KOPT-K1 (cell line): Measurements from ENCODE around the gene VCAM1.

Source experiments
- H3K27ac ChIP-seq: fragments of 200-600 bp; sonication (generic); 2 replicates; pipeline ENCODE4 v1.5.1; 2016; ENCODE audit warnings: antibody characterized with exemption, mild to moderate bottlenecking, low read depth, low read length; ENCODE audit not compliant: poor library complexity, severe bottlenecking
- H3K36me3 ChIP-seq: fragments of 200-600 bp; sonication (generic); 2 replicates; pipeline ENCODE4 v1.5.1; 2017; ENCODE audit warnings: antibody characterized with exemption, mild to moderate bottlenecking, low read length, moderate library complexity; ENCODE audit not compliant: insufficient read depth
- H3K9me3 ChIP-seq: fragments of 200-600 bp; sonication (generic); 2 replicates; pipeline ENCODE4 v1.5.1; 2017; ENCODE audit warnings: antibody characterized with exemption, low read length, mild to moderate bottlenecking; ENCODE audit not compliant: insufficient read depth, poor library complexity, severe bottlenecking

VCAM1 gene

DNA sequence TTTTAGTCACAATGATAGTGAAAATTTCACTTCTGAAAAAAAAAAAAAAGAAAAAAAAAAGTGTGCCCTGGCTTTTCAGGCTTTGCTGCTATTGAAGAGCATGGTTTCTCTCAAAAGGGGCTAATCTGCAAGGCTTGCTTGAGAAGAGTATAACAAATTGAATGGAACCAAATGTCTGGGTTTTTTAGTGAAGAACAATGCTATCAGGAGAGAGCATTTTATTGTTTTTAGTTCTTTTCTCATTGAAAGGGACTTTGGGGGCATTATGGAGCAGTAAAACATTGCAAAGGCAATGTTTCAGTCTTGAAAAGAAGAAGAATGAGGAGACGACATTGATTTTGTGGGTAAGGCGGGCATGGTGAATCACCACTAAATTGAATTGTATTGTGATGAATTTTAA, 28.2 kb downstream of the VCAM1 start:
- no peaks in the 10 kb centered on the region for H3K9me3 ChIP-seq
- no peak overlapping the region for H3K27ac ChIP-seq
- no peaks in the 10 kb centered on the region for H3K36me3 ChIP-seq

DNA sequence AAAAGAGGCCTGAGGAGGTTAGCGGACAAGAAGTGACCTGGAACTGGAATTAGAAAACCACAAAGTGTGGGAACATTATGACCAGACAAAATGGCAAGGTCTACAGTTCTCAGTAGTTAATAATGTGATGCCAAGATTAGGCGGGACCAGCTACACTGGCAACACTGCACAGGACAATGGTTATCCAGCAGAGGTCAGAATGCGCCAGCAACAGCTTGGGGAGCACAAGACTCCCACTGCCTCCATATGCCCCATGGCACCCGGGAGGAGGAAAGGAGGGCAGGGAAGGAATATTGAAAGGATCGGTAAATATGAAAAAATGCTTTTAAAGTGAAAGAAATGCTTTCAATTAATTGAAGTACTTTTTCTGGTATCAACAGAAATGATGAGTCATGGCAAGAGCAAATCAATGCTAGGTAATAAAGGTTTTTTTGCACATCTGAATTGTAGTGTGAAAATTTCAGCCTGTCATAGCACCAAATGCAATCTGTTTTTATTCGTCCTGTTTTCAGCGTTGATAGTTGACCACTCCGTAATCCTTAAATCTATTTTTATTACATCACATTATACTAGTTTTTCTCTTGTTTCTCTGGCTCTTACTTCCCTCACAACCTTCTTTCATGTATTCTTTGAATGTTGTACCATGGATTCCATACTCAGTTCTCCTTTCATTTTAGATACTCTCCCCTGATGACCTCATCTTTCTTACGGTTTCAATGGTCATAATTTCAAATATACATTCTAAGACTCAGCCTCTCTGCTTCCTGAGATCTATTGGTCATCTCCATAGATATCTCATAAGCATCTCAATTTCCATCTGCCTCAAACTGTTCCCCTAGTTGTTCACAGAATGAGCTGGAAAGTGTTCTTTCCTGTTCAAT, 30.7 kb downstream of the VCAM1 start:
- no peaks in the 10 kb centered on the region for H3K36me3 ChIP-seq
- no peaks in the 10 kb centered on the region for H3K9me3 ChIP-seq
- H3K27ac ChIP-seq: no peak overlapping the region

DNA sequence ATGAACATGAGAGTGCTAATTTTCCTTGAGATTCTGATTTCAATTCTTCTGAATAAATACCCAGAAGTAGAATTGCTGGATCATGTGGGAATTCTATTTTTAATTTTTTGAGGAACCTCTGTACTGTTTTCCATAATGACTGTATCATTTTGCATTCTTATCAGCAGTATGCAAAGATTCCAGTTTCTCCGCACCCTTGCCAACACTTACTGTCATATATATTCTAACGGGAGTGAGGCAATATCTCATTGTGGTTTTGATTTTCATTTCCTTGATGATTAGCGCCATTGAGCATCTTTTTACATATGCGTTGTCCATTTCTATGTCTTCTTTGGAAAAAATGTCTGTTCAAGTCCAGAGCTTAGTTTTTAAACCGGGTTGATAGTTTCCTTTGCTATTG, 33.2 kb downstream of the VCAM1 start:
- Histone ChIP-seq H3K9me3 (no peaks in the 10 kb centered on the region), H3K36me3 (no peaks in the 10 kb centered on the region), H3K27ac (no peak overlapping the region)

DNA sequence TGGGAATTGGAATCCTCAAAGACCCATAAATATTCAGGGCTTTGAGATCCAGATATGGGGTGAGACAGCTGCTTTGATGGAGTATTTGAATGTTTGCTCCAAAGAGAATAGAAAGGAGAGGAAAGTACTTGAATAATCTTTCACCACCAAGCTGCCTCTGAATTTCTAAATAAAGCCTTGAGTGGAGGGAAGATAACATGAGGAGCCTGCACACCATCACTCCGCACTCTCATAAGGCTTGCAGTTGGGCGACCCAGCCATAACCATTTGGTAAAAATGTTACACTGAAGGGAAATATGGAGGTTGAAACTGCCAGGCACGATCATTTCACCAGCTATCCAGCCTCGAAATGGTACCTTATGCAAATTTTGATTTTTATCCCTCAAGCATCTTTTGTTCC, 38.4 kb downstream of the VCAM1 start:
- no peak overlapping the region for H3K27ac ChIP-seq
- H3K36me3 ChIP-seq: no peaks in the 10 kb centered on the region
- H3K9me3 ChIP-seq: no peaks in the 10 kb centered on the region

DNA sequence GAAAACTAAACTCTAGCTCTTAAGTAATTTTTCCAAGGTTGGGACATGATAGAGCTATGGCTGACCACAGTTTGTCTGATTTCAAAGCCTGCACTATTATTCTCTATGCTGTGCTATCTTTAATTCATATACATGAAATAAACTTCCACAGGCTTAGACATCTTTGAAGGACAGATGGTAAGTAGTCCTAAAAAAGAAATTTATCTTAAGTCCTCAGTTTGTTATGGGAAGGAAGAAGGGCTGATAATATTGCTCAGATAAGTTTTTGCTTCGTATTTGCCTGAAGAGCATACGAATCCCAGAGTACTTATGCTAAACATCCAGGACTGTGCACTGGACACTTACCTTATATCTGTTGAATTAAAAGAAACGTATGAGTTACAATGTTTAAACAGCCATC, 39.6 kb downstream of the VCAM1 start:
- no peaks in the 10 kb centered on the region for H3K36me3 ChIP-seq
- no peak overlapping the region for H3K27ac ChIP-seq
- H3K9me3 ChIP-seq: no peaks in the 10 kb centered on the region

DNA sequence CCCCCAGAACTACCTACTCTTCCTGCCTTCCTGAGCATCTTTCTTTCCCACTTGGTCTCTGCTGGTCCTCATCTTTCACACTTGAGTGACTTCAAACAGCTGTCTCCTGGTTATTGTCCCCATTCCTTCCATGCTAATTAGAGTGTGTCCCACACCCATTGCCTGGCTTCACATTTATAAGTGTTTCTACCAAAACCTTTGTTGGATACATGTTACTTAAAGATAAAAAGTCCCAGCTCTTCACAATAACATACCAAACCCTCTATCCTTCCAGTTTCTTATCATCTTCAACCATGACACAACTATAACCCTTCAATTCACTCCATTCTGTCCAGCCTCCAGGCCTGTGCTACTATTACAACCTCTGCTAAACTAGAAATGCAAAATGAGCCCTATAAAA, 41.0 kb downstream of the VCAM1 start:
- no peaks in the 10 kb centered on the region for H3K9me3 ChIP-seq
- no peaks in the 10 kb centered on the region for H3K36me3 ChIP-seq
- no peak overlapping the region for H3K27ac ChIP-seq

DNA sequence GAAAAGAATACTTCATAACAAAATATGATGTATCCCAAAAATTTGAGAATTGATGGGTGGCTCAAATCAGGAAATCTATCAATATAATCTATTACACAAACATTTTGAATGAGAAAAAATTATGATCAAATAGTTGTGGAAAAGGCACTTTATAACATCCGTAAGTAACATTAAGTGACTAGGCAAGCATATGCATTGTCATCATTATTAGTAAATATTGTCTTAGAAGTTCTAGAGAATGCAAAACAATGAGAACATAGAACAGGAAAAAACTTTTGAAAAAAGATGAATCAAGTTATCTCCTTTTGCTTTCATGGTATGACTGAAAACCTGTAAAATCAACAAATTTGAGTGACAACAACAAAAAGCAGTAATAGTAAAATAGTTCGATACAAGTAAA, 42.9 kb downstream of the VCAM1 start:
- H3K27ac ChIP-seq: no peak overlapping the region
- H3K9me3 ChIP-seq: no peaks in the 10 kb centered on the region
- H3K36me3 ChIP-seq: no peaks in the 10 kb centered on the region

DNA sequence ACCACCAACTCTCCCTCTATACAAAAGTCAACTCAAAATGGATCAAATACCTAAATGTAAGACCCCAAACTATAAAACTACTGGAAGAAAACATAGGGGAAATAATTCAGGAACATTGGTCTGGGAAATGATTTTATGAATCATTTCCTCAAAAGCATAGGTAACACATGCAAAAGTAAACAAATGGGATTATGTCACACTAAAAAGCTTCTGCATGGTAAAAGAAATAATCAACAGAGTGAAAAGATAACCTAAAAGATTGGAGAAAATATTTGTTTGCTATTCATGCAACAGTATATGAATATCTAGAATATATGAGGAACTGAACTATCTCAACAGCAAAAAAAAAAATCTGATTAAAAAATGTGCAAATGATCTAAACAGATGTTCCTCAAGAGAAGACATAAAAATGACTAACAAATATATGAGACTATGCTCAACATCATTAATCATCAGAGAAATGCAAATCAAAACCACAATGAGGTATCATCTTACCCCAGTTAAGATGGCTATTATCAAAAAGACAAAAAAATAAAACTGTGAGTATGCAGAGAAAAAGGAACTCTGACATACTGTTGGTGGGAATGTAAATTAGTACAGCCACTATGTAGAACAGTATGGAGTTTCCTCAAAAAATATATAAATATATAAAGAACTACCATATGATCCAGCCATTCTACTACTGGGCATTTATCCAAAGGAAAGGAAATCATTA, 47.8 kb downstream of the VCAM1 start:
- no peaks in the 10 kb centered on the region for H3K9me3 ChIP-seq
- no peak overlapping the region for H3K27ac ChIP-seq
- H3K36me3 ChIP-seq: no peaks in the 10 kb centered on the region

DNA sequence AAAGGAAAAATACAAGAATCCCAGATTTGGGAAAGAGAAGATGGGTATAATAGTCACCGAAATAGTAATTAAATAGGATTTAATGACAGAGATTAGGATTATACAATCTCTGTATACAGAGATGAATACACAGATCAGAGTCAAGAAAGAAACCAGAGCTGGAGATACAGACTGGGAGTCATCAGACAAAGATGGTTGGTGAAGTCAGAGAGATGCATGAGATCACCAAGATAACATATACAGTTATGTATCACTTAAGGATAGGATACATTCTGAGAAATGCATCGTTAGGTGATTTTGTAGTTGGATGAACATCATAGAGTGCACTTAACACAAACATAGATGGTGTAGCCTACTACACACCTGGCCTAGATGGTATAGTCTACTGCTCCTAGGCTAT, 49.8 kb downstream of the VCAM1 start:
- H3K36me3 ChIP-seq: no peaks in the 10 kb centered on the region
- no peaks in the 10 kb centered on the region for H3K9me3 ChIP-seq
- H3K27ac ChIP-seq: no peak overlapping the region

DNA sequence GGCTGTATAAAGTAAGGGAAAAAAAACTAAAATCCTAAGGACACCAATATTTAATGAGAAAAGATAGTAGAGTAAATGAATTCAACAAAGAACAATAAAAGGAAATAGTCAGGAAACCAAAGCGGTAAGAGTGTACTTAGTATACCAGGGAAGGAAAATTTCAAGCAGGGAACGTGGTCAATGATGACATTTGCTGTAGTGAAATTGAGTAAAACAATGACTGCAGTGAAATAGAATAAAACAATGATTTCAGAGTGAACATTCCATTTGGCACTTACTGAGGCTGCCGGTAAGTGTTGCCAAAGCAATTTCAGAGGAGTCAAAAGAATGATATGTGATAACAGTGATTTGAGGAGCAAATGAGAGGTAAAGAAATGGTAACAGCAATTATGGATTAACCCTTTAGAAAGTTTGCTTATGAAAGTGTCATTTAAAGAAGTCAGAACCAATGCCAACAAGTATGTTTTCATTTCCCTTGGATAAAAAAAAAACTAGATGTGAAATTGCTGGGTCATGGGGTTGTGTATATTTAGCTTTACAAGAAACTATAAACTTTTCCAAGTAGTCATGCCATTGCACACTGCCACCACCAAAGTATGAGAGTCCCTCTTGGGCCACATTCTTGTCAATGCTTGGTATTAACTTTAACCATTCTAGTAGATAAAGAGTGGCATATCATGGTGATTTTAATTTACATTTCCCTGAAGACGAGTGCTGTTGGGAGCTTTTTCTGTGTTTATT, 50.5 kb downstream of the VCAM1 start:
- Histone ChIP-seq H3K36me3 (no peaks in the 10 kb centered on the region), H3K9me3 (no peaks in the 10 kb centered on the region), H3K27ac (no peak overlapping the region)

DNA sequence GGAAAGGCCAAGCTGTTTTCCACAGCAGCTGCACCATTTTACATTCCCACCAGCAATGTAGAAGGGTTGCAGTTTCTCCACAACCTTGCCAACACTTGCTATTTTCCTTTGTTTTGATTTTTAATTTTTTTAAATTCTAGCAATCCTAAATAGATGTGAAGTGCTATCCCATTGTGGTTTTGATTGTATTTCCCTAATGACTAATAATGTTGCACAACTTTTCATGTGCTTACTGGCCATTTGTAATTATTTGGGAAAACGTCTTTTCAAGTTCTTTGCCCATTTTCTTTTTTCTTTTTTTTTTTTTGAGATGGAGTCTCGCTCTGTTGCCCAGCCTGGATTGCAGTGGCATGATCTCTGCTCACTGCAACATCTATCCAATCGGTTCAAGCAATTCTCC, 53.9 kb downstream of the VCAM1 start:
- no peak overlapping the region for H3K27ac ChIP-seq
- H3K36me3 ChIP-seq: no peaks in the 10 kb centered on the region
- H3K9me3 ChIP-seq: no peaks in the 10 kb centered on the region

DNA sequence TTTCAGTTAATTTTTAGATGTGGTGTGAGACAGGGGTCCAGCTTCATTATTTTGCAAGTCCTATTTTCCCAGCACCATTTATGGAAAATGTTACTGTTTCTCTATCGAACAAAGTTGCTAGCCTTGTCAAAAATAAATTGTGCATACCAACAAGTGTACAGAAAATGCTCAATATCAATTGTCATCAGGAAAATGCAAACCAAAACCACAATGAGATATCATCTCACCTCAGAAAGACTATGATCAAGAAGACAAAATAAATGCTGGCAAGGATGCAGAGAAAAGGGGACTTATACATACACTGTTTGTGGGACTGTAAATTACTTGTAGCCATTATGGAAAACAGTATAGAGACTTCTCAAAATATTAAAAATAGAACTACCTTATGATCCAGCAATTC, 54.8 kb downstream of the VCAM1 start:
- Histone ChIP-seq H3K36me3 (no peaks in the 10 kb centered on the region), H3K9me3 (no peaks in the 10 kb centered on the region), H3K27ac (no peak overlapping the region)

DNA sequence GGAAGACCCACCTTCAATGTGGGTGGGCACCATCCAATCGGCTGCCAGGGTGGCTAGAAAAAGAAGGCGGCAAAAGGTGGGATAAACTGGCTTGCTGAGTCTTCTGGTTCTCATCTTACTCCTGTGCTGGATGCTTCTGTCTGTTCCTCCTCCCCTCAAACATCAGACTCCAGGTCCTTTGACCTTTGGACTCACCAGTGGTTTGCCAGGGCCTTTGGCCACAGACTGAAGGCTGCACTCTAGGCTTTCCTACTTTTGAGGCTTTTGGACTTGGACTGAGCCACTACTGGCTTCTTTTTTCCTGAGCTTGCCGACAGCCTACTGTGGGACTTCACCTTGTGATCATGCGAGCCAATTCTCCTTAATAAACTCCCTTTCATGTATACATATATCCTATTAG, 55.9 kb downstream of the VCAM1 start:
- Histone ChIP-seq H3K9me3 (no peaks in the 10 kb centered on the region), H3K36me3 (no peaks in the 10 kb centered on the region), H3K27ac (no peak overlapping the region)

DNA sequence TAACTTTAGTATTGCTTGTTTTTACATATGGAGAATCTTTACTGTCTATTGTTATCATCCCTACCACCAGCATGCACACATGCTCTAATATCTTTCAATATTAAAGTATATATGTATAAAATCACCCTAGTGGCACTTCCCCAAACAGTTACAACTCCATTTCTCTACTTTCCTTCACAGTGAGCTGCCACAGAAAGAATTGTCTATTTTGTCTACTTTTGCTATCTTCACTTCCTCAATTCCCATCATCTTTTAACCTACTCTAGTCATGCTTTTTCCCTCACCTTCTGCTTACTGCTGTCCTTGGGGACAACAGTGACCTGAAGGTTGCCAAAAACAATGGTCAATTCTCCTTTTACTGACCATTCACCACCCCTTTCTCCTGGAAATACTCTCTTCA, 59.2 kb downstream of the VCAM1 start:
- H3K36me3 ChIP-seq: no peaks in the 10 kb centered on the region
- no peak overlapping the region for H3K27ac ChIP-seq
- peaks cover 13% of the 10 kb centered on the region for H3K9me3 ChIP-seq

DNA sequence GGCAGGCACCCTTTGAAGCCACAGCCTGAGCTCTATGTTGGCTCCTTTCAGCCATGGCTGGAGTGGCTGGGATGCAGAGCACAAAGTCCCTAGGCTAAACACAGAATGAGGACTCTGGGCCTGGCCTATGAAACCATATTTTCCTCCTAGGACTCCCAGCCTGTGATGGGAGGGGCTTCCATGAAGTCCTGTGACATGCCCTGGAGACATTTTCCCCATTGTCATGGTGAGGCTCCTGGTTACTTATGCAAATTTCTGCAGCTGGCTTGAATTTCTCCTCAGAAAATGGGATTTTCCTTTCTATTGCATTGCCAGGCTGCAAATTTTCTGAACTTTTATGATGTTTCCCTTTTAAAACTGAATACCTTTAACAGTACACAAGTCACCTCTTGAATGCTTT, 61.3 kb downstream of the VCAM1 start:
- no peaks in the 10 kb centered on the region for H3K36me3 ChIP-seq
- H3K27ac ChIP-seq: no peak overlapping the region
- H3K9me3 ChIP-seq: peaks cover 13% of the 10 kb centered on the region
